Measurements from ENCODE around the gene SIGLEC9. TPM values are rescaled to one million over a fixed set of nuclear protein-coding genes. Genes with fewer than 3 reads are reported as not detected.

Gene SIGLEC9
- total RNA-seq, 1 donor: not detected

DNA sequence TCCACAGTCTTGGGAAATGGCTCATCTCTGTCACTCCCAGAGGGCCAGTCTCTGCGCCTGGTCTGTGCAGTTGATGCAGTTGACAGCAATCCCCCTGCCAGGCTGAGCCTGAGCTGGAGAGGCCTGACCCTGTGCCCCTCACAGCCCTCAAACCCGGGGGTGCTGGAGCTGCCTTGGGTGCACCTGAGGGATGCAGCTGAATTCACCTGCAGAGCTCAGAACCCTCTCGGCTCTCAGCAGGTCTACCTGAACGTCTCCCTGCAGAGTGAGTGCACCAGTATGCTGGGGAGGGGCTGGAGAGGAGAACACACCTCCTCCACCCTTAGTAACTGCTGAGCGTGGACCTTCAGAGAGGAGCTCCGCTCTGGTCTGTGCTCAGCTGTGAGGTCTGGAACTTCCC lies 2.3 kb downstream of the SIGLEC9 start:
- TF ChIP-seq, protein P1, sequence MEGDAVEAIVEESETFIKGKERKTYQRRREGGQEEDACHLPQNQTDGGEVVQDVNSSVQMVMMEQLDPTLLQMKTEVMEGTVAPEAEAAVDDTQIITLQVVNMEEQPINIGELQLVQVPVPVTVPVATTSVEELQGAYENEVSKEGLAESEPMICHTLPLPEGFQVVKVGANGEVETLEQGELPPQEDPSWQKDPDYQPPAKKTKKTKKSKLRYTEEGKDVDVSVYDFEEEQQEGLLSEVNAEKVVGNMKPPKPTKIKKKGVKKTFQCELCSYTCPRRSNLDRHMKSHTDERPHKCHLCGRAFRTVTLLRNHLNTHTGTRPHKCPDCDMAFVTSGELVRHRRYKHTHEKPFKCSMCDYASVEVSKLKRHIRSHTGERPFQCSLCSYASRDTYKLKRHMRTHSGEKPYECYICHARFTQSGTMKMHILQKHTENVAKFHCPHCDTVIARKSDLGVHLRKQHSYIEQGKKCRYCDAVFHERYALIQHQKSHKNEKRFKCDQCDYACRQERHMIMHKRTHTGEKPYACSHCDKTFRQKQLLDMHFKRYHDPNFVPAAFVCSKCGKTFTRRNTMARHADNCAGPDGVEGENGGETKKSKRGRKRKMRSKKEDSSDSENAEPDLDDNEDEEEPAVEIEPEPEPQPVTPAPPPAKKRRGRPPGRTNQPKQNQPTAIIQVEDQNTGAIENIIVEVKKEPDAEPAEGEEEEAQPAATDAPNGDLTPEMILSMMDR (IDR thresholded peaks at IDR 0.05; ENCODE audit: insufficient read depth, low read depth, low read length): no peak
- no peak for DNase-seq (ENCODE audit: low read depth)
- H3K4me3 ChIP-seq (ENCODE audit: low read depth, low read length): no peak overlapping the region

DNA sequence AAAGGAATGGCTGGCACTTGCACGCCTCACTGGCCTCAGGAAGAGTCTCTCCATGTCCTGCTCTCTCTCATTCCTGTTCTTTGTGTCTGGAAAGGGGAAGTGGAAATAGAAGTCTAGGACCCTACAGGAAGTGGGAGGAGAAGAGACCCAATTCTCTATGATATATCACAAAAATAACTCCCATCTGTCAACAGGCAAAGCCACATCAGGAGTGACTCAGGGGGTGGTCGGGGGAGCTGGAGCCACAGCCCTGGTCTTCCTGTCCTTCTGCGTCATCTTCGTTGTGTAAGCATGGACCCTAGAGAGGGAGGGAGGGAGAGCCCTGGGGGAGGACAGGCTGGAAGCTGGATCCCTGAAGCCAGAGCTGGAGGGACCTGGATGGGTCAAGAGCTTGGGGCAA lies 3.0 kb downstream of the SIGLEC9 start:
- no peak overlapping the region for H3K4me3 ChIP-seq (ENCODE audit: low read depth, low read length)
- DNase-seq (ENCODE audit: low read depth): peak; percentile 65
- TF ChIP-seq, protein P1 (IDR thresholded peaks at IDR 0.05; ENCODE audit: insufficient read depth, low read depth, low read length): no peak

DNA sequence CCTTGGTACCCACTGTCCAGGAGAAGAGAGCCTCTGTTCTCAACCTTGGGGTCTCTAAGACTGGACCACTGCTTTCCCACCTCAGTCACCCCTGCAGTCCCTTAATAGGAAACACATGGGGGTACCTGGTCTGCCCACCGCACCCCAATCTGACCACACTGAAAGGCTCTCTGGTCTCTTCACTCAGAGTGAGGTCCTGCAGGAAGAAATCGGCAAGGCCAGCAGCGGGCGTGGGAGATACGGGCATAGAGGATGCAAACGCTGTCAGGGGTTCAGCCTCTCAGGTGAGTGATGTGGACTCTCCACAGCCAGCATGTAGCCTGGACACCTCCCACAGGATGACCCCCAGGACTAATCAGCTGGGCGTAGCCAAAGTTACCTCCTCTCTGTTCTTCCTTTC lies 3.5 kb downstream of the SIGLEC9 start:
- DNase-seq (ENCODE audit: low read depth): no peak
- H3K4me3 ChIP-seq (ENCODE audit: low read depth, low read length): no peak overlapping the region
- TF ChIP-seq, protein P1 (IDR thresholded peaks at IDR 0.05; ENCODE audit: insufficient read depth, low read depth, low read length): no peak

DNA sequence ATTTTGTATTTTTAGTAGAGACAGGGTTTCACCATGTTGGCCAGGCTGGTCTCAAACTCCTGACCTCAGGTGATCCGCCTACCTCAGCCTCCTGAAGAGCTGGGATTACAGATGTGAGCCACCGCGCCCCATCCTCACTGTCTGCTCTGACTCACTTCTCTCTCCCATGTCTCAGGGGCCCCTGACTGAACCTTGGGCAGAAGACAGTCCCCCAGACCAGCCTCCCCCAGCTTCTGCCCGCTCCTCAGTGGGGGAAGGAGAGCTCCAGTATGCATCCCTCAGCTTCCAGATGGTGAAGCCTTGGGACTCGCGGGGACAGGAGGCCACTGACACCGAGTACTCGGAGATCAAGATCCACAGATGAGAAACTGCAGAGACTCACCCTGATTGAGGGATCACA lies 5.0 kb downstream of the SIGLEC9 start:
- TF ChIP-seq, protein P1 (IDR thresholded peaks at IDR 0.05; ENCODE audit: insufficient read depth, low read depth, low read length): no peak

DNA sequence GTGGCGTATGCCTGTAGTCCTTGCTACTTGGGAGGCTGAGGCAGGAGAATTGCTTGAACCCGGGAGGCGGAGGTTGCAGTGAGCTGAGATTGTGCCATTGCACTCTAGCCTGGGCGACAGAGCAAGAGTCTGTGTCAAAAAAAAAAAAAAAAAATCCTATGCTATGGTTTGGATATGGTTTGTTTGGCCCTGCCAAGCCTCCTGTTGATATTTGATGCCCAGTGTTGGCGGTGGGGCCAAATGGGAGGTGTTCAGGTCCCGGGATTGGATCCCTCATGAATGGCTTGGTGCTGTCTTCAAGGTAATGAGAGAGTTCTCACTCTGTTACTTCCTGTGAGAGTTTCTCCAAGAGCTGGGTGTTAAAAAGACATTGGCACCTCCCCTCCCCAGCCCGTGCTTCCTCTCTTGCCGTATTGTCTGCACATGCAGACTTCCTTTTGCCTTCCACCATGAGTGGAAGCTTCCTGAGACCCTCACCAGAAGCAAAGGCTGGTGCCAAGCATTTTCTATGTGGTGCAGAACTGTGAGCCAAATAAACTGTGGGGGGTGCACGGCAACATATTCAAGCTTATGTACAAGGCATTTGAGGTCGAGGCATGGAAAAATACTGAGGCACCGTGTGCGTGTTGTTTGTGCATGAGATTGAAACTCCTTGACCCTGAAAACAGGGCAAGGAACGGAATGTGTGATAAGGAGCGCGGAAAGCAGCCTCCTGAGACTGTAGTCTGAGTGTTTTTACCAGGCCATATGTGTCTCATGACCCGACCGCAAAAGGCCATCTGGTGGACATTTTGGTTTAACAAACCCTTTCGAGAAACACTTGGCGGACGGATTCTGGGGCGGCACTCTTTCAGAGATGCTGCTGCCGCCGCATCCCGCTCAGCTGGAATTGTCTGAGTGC lies 7.3 kb downstream of the SIGLEC9 start:
- peak; percentile 98 for DNase-seq (ENCODE audit: low read depth)
- no peak overlapping the region for H3K4me3 ChIP-seq (ENCODE audit: low read depth, low read length)
- TF ChIP-seq, protein P1 (IDR thresholded peaks at IDR 0.05; ENCODE audit: insufficient read depth, low read depth, low read length): no peak

More for the DNA sequence above, 5.0 kb downstream of the SIGLEC9 start:
- no peak for DNase-seq (ENCODE audit: low read depth)
- no peak overlapping the region for H3K4me3 ChIP-seq (ENCODE audit: low read depth, low read length)

DNA sequence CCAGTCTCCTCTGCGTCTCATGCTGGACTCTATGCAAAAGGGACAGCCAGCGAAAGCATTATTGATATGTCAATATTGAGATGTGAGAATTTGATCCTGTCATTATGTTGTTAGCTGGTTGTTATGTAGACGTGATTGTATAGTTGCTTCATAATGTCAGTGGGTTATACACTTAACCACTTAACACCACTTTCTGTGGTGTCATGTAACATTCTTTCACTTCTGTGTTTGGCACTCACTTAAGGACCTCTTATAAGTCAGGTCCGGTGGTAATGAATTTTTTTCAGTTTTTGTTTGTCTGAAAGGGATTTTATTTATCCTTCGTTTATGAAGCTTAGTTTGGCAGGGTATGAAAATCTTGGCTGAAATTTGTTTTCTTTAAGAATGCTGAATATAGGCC lies 10.3 kb downstream of the SIGLEC9 start:
- no peak for DNase-seq (ENCODE audit: low read depth)
- H3K4me3 ChIP-seq (ENCODE audit: low read depth, low read length): no peak overlapping the region
- TF ChIP-seq, protein P1 (IDR thresholded peaks at IDR 0.05; ENCODE audit: insufficient read depth, low read depth, low read length): no peak

All from fibroblast of villous mesenchyme (primary cell).